PFSK-1 (cell line): ENCODE measurements around the gene GNPTG.

Source experiments
- FOXP2 ChIP-seq: optimal IDR thresholded peaks from 2 replicates; pipeline ENCODE3; 2011; ENCODE audit warnings: borderline replicate concordance, control low read depth, inconsistent platforms; ENCODE audit not compliant: insufficient read depth; ENCODE audit errors: extremely low read length, extremely low read depth
- POLR2AphosphoS5 ChIP-seq: IDR thresholded peaks from 2 replicates; pipeline ENCODE4 v1.6.1; 2012; ENCODE audit warnings: low read depth, mild to moderate bottlenecking, control low read depth, low read length, moderate library complexity
- REST ChIP-seq, 2 experiments: IDR thresholded peaks; 2 replicates each; pipeline versions ENCODE4 v1.6.1 to v1.8.0; 2011 to 2012; ENCODE audit warnings: low read depth in 2 of 2, low read length in 2 of 2, control low read depth in 1 of 2, inconsistent platforms in 1 of 2, mild to moderate bottlenecking in 1 of 2, moderate library complexity in 1 of 2; ENCODE audit not compliant: insufficient read depth in 1 of 2
- SIN3A ChIP-seq: IDR thresholded peaks from 2 replicates; pipeline ENCODE4 v1.6.1; 2012; ENCODE audit warnings: mild to moderate bottlenecking, low read length, moderate library complexity, borderline replicate concordance; ENCODE audit not compliant: insufficient read depth
- TAF1 ChIP-seq: IDR thresholded peaks from 2 replicates; pipeline ENCODE4 v1.6.1; 2012; ENCODE audit warnings: low read length, control low read depth, borderline replicate concordance; ENCODE audit not compliant: insufficient read depth

DNA sequence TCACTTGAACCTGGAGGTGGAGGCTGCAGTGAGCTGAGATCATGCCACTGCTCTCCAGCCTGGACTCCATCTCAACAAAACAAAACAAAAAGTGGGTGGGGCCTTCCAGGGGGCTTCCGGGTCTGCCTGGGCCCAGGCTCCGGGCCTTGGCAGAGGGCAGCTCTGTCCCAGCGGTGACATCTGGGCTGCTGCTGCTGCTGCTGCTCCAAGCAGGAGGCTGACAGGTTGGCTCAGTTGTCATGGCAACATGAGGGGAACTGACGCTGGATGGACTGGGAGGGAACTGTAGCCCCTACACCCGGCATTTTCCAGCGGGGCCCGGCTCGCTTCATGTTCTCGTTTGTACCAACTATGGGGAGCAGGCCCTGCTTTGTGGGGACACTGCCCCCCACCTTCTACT lies 14.2 kb upstream of the GNPTG start:
- TF ChIP-seq REST (IDR thresholded peaks at IDR 0.05; ENCODE audit: insufficient read depth in 1 of 2, low read depth in 2 of 2, low read length in 2 of 2): no peak
- TF ChIP-seq POLR2AphosphoS5: no peak
- no peak for TF ChIP-seq TAF1
- TF ChIP-seq SIN3A: no peak
- no peak for TF ChIP-seq FOXP2
